AG09319 (cell line): ENCODE data around the gene ATXN1L.
"Not testable (repeated sequence)": the region's sequence is repeated elsewhere in the genome, so short reads cannot be mapped to it uniquely, and the experiment has no call there.

ENCODE experiments used
- DNase-seq: peaks from one replicate; pipeline ENCODE4 v3.0.0-alpha.2; 2010; ENCODE audit warnings: low read depth; ENCODE audit errors: extremely low read depth
- CTCF ChIP-seq: IDR thresholded peaks from 2 replicates; pipeline ENCODE4 v1.5.1; 2011; ENCODE audit warnings: low read depth, mild to moderate bottlenecking, inconsistent platforms, low read length, moderate library complexity

The ATXN1L gene

GRCh38 chr16:71896764-71897368 lies 51.1 kb downstream of the ATXN1L start:
- no peak for DNase-seq

GRCh38 chr16:71899171-71899570 lies 53.4 kb downstream of the ATXN1L start:
- no peak for TF ChIP-seq CTCF
- DNase-seq: no peak

More at GRCh38 chr16:71896764-71897368, 51.1 kb downstream of the ATXN1L start:
- no peak for TF ChIP-seq CTCF

- DNase-seq: no peak
- no peak for TF ChIP-seq CTCF
Measured at GRCh38 chr16:71902656-71903365, 57.0 kb downstream of the ATXN1L start.

GRCh38 chr16:71903608-71904007 lies 57.8 kb downstream of the ATXN1L start:
- TF ChIP-seq CTCF: no peak
- DNase-seq: no peak

GRCh38 chr16:71904239-71904638 lies 58.5 kb downstream of the ATXN1L start:
- no peak for TF ChIP-seq CTCF
- DNase-seq: no peak

- not testable (repeated sequence) for DNase-seq
Measured at GRCh38 chr16:71905765-71906164, 60.0 kb downstream of the ATXN1L start.
